Stimulated activated CD8-positive, alpha-beta memory T cell treated with anti-CD3 and anti-CD28 coated beads, Interleukin-4, amount 100 ng/mL, for 24 hours (primary cell): ENCODE data around the gene PNPLA3.
"Not testable (repeated sequence)": the region's sequence is repeated elsewhere in the genome, so short reads cannot be mapped to it uniquely, and the experiment has no call there.

Source experiments
- DNase-seq: peaks from one replicate; pipeline ENCODE4 v3.0.0-alpha.2; 2020; ENCODE audit warnings: low read depth

The PNPLA3 gene

GRCh38 chr22:43889860-43890253 lies 33.7 kb upstream of the PNPLA3 start:
- no peak for DNase-seq

GRCh38 chr22:43890901-43891331 lies 32.7 kb upstream of the PNPLA3 start:
- DNase-seq, result no peak

GRCh38 chr22:43891360-43892182 lies 32.0 kb upstream of the PNPLA3 start, which contains the start of gene PNPLA5:
TSS of gene PNPLA5 (minus strand) at chr22:43892013. CDS start at chr22:43891880, 133 bp downstream.
- DNase-seq, result peak; percentile 14

- DNase-seq, result no peak
Measured at GRCh38 chr22:43892183-43892894, 31.3 kb upstream of the PNPLA3 start.

GRCh38 chr22:43893266-43893665 lies 30.3 kb upstream of the PNPLA3 start:
- DNase-seq, result no peak

GRCh38 chr22:43894122-43894521 lies 29.5 kb upstream of the PNPLA3 start:
- DNase-seq, result no peak

- no peak for DNase-seq
Measured at GRCh38 chr22:43895986-43896645, 27.5 kb upstream of the PNPLA3 start.

- DNase-seq, result no peak
Measured at GRCh38 chr22:43897751-43898261, 25.8 kb upstream of the PNPLA3 start.

- no peak for DNase-seq
Measured at GRCh38 chr22:43900206-43900605, 23.4 kb upstream of the PNPLA3 start.

GRCh38 chr22:43901976-43902643 lies 21.5 kb upstream of the PNPLA3 start:
- no peak for DNase-seq

GRCh38 chr22:43903033-43903432 lies 20.6 kb upstream of the PNPLA3 start:
- DNase-seq, result not testable (repeated sequence)

GRCh38 chr22:43904412-43904811 lies 19.2 kb upstream of the PNPLA3 start:
- DNase-seq, result not testable (repeated sequence)

GRCh38 chr22:43905681-43906080 lies 17.9 kb upstream of the PNPLA3 start:
- DNase-seq, result no peak

GRCh38 chr22:43909708-43910107 lies 13.9 kb upstream of the PNPLA3 start:
- DNase-seq, result no peak

GRCh38 chr22:43910178-43910695 lies 13.4 kb upstream of the PNPLA3 start:
- DNase-seq, result no peak

GRCh38 chr22:43911351-43911750 lies 12.3 kb upstream of the PNPLA3 start:
- no peak for DNase-seq

GRCh38 chr22:43917521-43917920 lies 6.1 kb upstream of the PNPLA3 start:
- no peak for DNase-seq

GRCh38 chr22:43919106-43919973 lies 4.3 kb upstream of the PNPLA3 start:
- no peak for DNase-seq

GRCh38 chr22:43921370-43921769 lies 2.2 kb upstream of the PNPLA3 start:
- DNase-seq, result no peak

GRCh38 chr22:43922123-43922522 lies 1.5 kb upstream of the PNPLA3 start:
- no peak for DNase-seq

GRCh38 chr22:43923191-43923590 lies 414 bp upstream of the PNPLA3 start:
- no peak for DNase-seq
